Measurements from ENCODE around the gene GLT8D2. TPM values are rescaled to one million over a fixed set of nuclear protein-coding genes. Genes with fewer than 3 reads are reported as not detected.

Gene GLT8D2
- total and polyA plus RNA-seq, 9 donors: 21.1 to 65.2 (median 35.0) TPM

- WGBS, 3 donors: 86 to 92% (median 90%) methylated on average over 4 of the region's 4 CpGs
- Histone ChIP-seq H3K27ac (no peak overlapping the region), H3K36me3 (no peaks in the 10 kb centered on the region), H3K4me3 (no peak overlapping the region), H3K27me3 (no peaks in the 10 kb centered on the region), H3K4me1 (ENCODE audit: insufficient read depth) (no peaks in the 10 kb centered on the region), H3K9me3 (no peaks in the 10 kb centered on the region)
- no peak for DNase-seq
- TF ChIP-seq CTCF (IDR thresholded peaks at IDR 0.05) (no peak), POLR2A (IDR thresholded peaks at IDR 0.05) (no peak), EP300 (IDR thresholded peaks at IDR 0.05) (no peak)
- intact Hi-C loops (cut with DNase I): no loop called here
These were observed 39.9 kb downstream of the GLT8D2 start for GRCh38 chr12:104010121-104010520.

GRCh38 chr12:104006929-104007328 is 43.1 kb downstream of the GLT8D2 start:
- Histone ChIP-seq H3K4me3 (no peak overlapping the region), H3K27me3 (no peaks in the 10 kb centered on the region), H3K4me1 (ENCODE audit: insufficient read depth) (no peaks in the 10 kb centered on the region), H3K36me3 (no peaks in the 10 kb centered on the region), H3K9me3 (no peaks in the 10 kb centered on the region), H3K27ac (no peak overlapping the region)
- intact Hi-C loops (cut with DNase I): no loop called here
- TF ChIP-seq CTCF (IDR thresholded peaks at IDR 0.05) (no peak), EP300 (IDR thresholded peaks at IDR 0.05) (no peak), POLR2A (IDR thresholded peaks at IDR 0.05) (no peak)
- 52 to 65% (median 60%) methylated on average over 3 of the region's 3 CpGs for WGBS, 3 donors
- DNase-seq: no peak

DNA sequence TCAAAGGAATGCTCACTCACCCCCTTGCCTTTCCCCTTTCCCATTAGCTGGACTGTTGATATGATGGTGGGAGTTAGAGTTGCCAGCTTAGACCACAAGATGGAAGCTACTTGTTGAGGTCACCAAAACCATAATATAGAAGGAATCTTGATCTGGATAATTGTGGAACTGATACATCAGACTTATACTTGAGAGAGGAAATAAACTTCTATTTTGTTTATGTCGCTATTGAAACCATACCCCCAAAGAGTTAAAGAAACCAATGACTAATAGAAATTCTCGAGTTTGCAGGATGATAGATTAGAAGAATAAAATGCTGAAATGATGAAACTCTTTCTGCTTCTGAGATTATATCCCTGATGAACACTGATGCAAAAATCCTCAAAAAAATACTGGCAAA is 46.4 kb downstream of the GLT8D2 start:
- Histone ChIP-seq H3K9me3 (no peaks in the 10 kb centered on the region), H3K27ac (no peak overlapping the region), H3K36me3 (no peaks in the 10 kb centered on the region), H3K4me3 (no peak overlapping the region), H3K27me3 (no peaks in the 10 kb centered on the region), H3K4me1 (ENCODE audit: insufficient read depth) (no peaks in the 10 kb centered on the region)
- no peak for DNase-seq
- TF ChIP-seq POLR2A (IDR thresholded peaks at IDR 0.05) (no peak), EP300 (IDR thresholded peaks at IDR 0.05) (no peak), CTCF (IDR thresholded peaks at IDR 0.05) (no peak)
- 67 to 74% (median 68%) methylated on average over 2 of the region's 2 CpGs for WGBS, 3 donors
- intact Hi-C loops (cut with DNase I): no loop called here

DNA sequence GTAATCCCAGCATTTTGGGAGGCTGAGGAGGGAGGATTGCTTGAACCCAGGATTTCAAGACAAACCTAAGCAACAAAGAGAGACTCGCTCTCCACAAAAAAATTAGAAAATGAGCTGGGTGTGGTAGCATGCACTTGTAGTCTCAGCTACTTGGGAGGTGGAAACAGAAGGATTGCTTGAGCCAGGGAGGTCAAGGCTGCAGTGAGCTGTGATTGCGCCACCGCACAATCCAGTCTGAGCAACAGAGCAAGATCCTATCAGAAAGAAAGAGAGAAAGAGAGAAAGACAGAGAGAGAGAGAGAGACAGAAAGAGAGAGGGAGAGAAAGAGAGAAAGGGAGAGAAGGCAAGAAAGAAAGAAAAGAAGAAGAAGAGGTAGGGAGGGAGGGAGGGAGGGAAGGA is 47.3 kb downstream of the GLT8D2 start:
- no peaks in the 10 kb centered on the region for H3K27me3 ChIP-seq
- WGBS, 3 donors: 82 to 94% (median 85%) methylated on average over 3 of the region's 3 CpGs
- no peak overlapping the region for H3K27ac ChIP-seq
- no peaks in the 10 kb centered on the region for H3K9me3 ChIP-seq
- intact Hi-C loops (cut with DNase I): no loop called here
- TF ChIP-seq POLR2A (IDR thresholded peaks at IDR 0.05) (no peak), CTCF (IDR thresholded peaks at IDR 0.05) (no peak), EP300 (IDR thresholded peaks at IDR 0.05) (no peak)
- no peaks in the 10 kb centered on the region for H3K36me3 ChIP-seq
- H3K4me1 ChIP-seq (ENCODE audit: insufficient read depth): no peaks in the 10 kb centered on the region
- no peak for DNase-seq
- no peak overlapping the region for H3K4me3 ChIP-seq

All from ovary (tissue), 9 donors.